HCT116 (cell line): ENCODE data around the gene POU6F1. TPM values are rescaled to one million over a fixed set of nuclear protein-coding genes. Genes with fewer than 3 reads are reported as not detected.

ENCODE experiments used
- ATAC-seq: fragments of 200-7000 bp; cut with Tn5 transposase; 2 replicates; pipeline ENCODE4 v1.9.1; 2020; ENCODE audit warnings: mild to moderate bottlenecking, moderate library complexity
- BruUV-seq: library from RNA; stranded (reverse); fragments of 400-500 nt; replicated peaks from 2 replicates; lab custom pipeline; 2021; lab: Mats Ljungman, UMichigan
- CTCF ChIA-PET: fragments of 300-600 bp; sonication (Branson Sonifier 250); formaldehyde crosslinking; loops from one replicate; lab custom pipeline; 2021; ENCODE audit warnings: antibody characterized with exemption; lab: Charles Lee
- POLR2A ChIA-PET: fragments of 300-600, 350-600 bp; sonication (Branson Sonifier 250); formaldehyde crosslinking; loops from one replicate; lab custom pipeline; 2021; ENCODE audit warnings: antibody characterized with exemption; lab: Charles Lee
- RAD21 ChIA-PET, 2 experiments: fragments of 300-600 bp; sonication (Branson Sonifier 250); formaldehyde crosslinking; loops; one replicate each; lab custom pipeline; 2023; ENCODE audit warnings: low total read pairs in 2 of 2; ENCODE audit not compliant: uncharacterized antibody in 2 of 2, unreplicated experiment in 2 of 2, low non-redundant PET in 1 of 2; lab: Charles Lee
- DNase-seq: peaks from one replicate; pipeline ENCODE4 v3.0.0-alpha.2; 2010; ENCODE audit warnings: low read depth, low spot score
- H2AFZ ChIP-seq: fragments of 200-600 bp; shearing (Covaris generic), sonication (generic); 2 replicates; pipeline ENCODE4 v1.6.1; 2017; ENCODE audit warnings: low read depth, mixed run types, mixed read lengths, antibody characterized with exemption, low read length; ENCODE audit not compliant: poor library complexity, severe bottlenecking
- H3K27ac ChIP-seq: 2 replicates; pipeline ENCODE4 v1.5.1; 2012; ENCODE audit warnings: low read depth, low read length
- H3K27me3 ChIP-seq: fragments of 200-600 bp; sonication (generic); 2 replicates; pipeline ENCODE4 v1.6.1; 2016; ENCODE audit warnings: mixed run types, low read length, mixed read lengths; ENCODE audit not compliant: insufficient read depth
- H3K36me3 ChIP-seq, 2 experiments: fragments of 200-500 bp in 1 of 2; fragments of 200-600 bp in 1 of 2; sonication (Bioruptor generic) in 1 of 2; sonication (generic) in 1 of 2; 2 replicates each; pipeline versions ENCODE4 v1.5.1 to v1.6.1; 2014 to 2016; ENCODE audit warnings: low read length in 2 of 2, inconsistent platforms in 1 of 2, mixed read lengths in 1 of 2, mixed run types in 1 of 2; ENCODE audit not compliant: insufficient read depth in 2 of 2, control insufficient read depth in 1 of 2
- H3K4me1 ChIP-seq, 2 experiments: fragments of 200-600 bp in 1 of 2; sonication (generic) in 1 of 2; 2 replicates each; pipeline versions ENCODE4 v1.5.1 to v1.6.1; 2012 to 2017; ENCODE audit warnings: low read length in 2 of 2, inconsistent platforms in 1 of 2, mild to moderate bottlenecking in 1 of 2, mixed read lengths in 1 of 2, mixed run types in 1 of 2, moderate library complexity in 1 of 2; ENCODE audit not compliant: insufficient read depth in 2 of 2, control insufficient read depth in 1 of 2
- H3K4me2 ChIP-seq: fragments of 200-600 bp; sonication (generic); 2 replicates; pipeline ENCODE4 v1.6.1; 2017; ENCODE audit warnings: mixed run types, low read length, mixed read lengths
- H3K4me3 ChIP-seq, 2 experiments: fragments of 200-600 bp in 1 of 2; sonication (generic) in 1 of 2; replicated peaks in 1 of 2; 2 replicates each; pipeline ENCODE4 v1.5.1; 2011 to 2016; ENCODE audit warnings: low read length in 2 of 2, control low read depth in 1 of 2, low read depth in 1 of 2, mild to moderate bottlenecking in 1 of 2, mixed read lengths in 1 of 2, mixed run types in 1 of 2
- H3K79me2 ChIP-seq: fragments of 200-600 bp; sonication (generic); 2 replicates; pipeline ENCODE4 v1.6.1; 2017; ENCODE audit warnings: mild to moderate bottlenecking, mixed run types, low read length, moderate library complexity, mixed read lengths; ENCODE audit not compliant: insufficient read depth
- H3K9ac ChIP-seq: fragments of 200-600 bp; sonication (generic); 2 replicates; pipeline ENCODE4 v1.6.1; 2016; ENCODE audit warnings: low read length, mixed read lengths
- H3K9me2 ChIP-seq: fragments of 200-600 bp; sonication (generic), shearing (Covaris generic); 2 replicates; pipeline ENCODE4 v1.6.1; 2017; ENCODE audit warnings: mixed run types, mild to moderate bottlenecking, moderate library complexity; ENCODE audit not compliant: insufficient read depth
- H3K9me3 ChIP-seq, 2 experiments: fragments of 200-500 bp in 1 of 2; fragments of 200-600 bp in 1 of 2; sonication (Bioruptor generic) in 1 of 2; sonication (generic) in 1 of 2; 2 replicates each; pipeline ENCODE4 v1.6.1; 2014 to 2017; ENCODE audit warnings: low read length in 2 of 2, mixed read lengths in 2 of 2, inconsistent platforms in 1 of 2, low read depth in 1 of 2, mild to moderate bottlenecking in 1 of 2, mixed run types in 1 of 2, moderate library complexity in 1 of 2; ENCODE audit not compliant: control insufficient read depth in 1 of 2, insufficient read depth in 1 of 2
- H4K20me1 ChIP-seq: fragments of 200-600 bp; sonication (generic), shearing (Covaris generic); 2 replicates; pipeline ENCODE4 v1.6.1; 2017; ENCODE audit warnings: mixed run types, mild to moderate bottlenecking, moderate library complexity; ENCODE audit not compliant: insufficient read depth
- CBX3 ChIP-seq: IDR thresholded peaks from 2 replicates; pipeline ENCODE4 v1.6.1; 2012; ENCODE audit warnings: low read depth
- FOSL1 ChIP-seq: IDR thresholded peaks from 2 replicates; pipeline ENCODE4 v1.6.1; 2012; ENCODE audit warnings: low read depth
- JUND ChIP-seq: IDR thresholded peaks from 2 replicates; pipeline ENCODE4 v1.6.1; 2012
- POLR2A ChIP-seq: IDR thresholded peaks from 2 replicates; pipeline ENCODE4 v1.7.0; 2011; ENCODE audit warnings: borderline replicate concordance; ENCODE audit not compliant: insufficient read depth, insufficient read length; ENCODE audit errors: extremely low read depth
- RAD21 ChIP-seq: IDR thresholded peaks from 2 replicates; pipeline ENCODE4 v1.6.1; 2012; ENCODE audit warnings: low read depth, mild to moderate bottlenecking
- REST ChIP-seq: IDR thresholded peaks from 2 replicates; pipeline ENCODE4 v1.6.1; 2012; ENCODE audit warnings: low read depth
- SIN3A ChIP-seq: IDR thresholded peaks from 2 replicates; pipeline ENCODE4 v1.6.1; 2012; ENCODE audit warnings: low read depth
- intact Hi-C: fragments of 100-400 bp; cut with micrococcal nuclease; formaldehyde crosslinking; loops from 2 replicates; pipeline ENCODE4 v1.10.0; 2022
- total RNA-seq: library from RNA; stranded (reverse); gene quantifications from one replicate; pipeline ENCODE4 v1.2.1, GENCODE V29; 2021; ENCODE audit not compliant: unreplicated experiment

Gene POU6F1
- total RNA-seq, 1 experiment from 2014 or later = 6.4 TPM

- TF ChIP-seq SIN3A = no peak
- TF ChIP-seq RAD21 = peak; percentile 44; the same call in 1 of the 2 replicates
- no peak for TF ChIP-seq REST
- no peak for TF ChIP-seq CBX3
- no peak for TF ChIP-seq POLR2A
- no peak for TF ChIP-seq JUND
- TF ChIP-seq FOSL1 = no peak
- BruUV-seq = no TSS peak
- no peak for DNase-seq
- POLR2A ChIA-PET = no interaction called here
- intact Hi-C loops = no loop called here
- no peak overlapping the region for H2AFZ ChIP-seq
- H3K27ac ChIP-seq = no peak overlapping the region
- no peak overlapping the region for H3K4me3 ChIP-seq
- peaks cover 0 to 5% of the 10 kb centered on the region in 2 experiments; a peak in 3 of 4 replicates for H3K4me1 ChIP-seq
- CTCF ChIA-PET = no interaction called here
- no peaks in the 10 kb centered on the region for H3K9me3 ChIP-seq
- H3K79me2 ChIP-seq = no peaks in the 10 kb centered on the region
- H3K9me2 ChIP-seq = no peaks in the 10 kb centered on the region
- no peaks in the 10 kb centered on the region for H3K27me3 ChIP-seq
- no peak overlapping the region for H3K4me2 ChIP-seq
- ATAC-seq = peak; percentile 62
- RAD21 ChIA-PET = no interaction called here
- H4K20me1 ChIP-seq = no peaks in the 10 kb centered on the region
- no peak overlapping the region for H3K9ac ChIP-seq
- H3K36me3 ChIP-seq = no peaks in the 10 kb centered on the region
Measured at GRCh38 chr12:51192284-51192671, 25.6 kb downstream of the POU6F1 start.
